Fibroblast of villous mesenchyme (primary cell): ENCODE data around the gene MCRIP1. TPM values are rescaled to one million over a fixed set of nuclear protein-coding genes. Genes with fewer than 3 reads are reported as not detected.

Experiments used
- DNase-seq: peaks from one replicate; pipeline ENCODE4 v3.0.0-alpha.2; 2010; ENCODE audit warnings: low read depth
- H3K4me3 ChIP-seq: 2 replicates; pipeline ENCODE4 v1.5.1; 2011; ENCODE audit warnings: low read depth, mild to moderate bottlenecking, low read length
- total RNA-seq: library from RNA; depleted of rRNA; stranded (reverse); fragments of >200 nt; gene quantifications from 2 replicates; pipeline ENCODE4 v1.2.3, GENCODE V29; 2012
- TF ChIP-seq, protein P1 (sequence below): IDR thresholded peaks from 2 replicates; pipeline ENCODE4 v1.5.1; 2012; ENCODE audit warnings: low read depth, mild to moderate bottlenecking, low read length; ENCODE audit not compliant: insufficient read depth

Gene MCRIP1
- total RNA-seq, 1 donor = 55.7 TPM

- no peak for DNase-seq
- no peak overlapping the region for H3K4me3 ChIP-seq
- TF ChIP-seq, protein P1, sequence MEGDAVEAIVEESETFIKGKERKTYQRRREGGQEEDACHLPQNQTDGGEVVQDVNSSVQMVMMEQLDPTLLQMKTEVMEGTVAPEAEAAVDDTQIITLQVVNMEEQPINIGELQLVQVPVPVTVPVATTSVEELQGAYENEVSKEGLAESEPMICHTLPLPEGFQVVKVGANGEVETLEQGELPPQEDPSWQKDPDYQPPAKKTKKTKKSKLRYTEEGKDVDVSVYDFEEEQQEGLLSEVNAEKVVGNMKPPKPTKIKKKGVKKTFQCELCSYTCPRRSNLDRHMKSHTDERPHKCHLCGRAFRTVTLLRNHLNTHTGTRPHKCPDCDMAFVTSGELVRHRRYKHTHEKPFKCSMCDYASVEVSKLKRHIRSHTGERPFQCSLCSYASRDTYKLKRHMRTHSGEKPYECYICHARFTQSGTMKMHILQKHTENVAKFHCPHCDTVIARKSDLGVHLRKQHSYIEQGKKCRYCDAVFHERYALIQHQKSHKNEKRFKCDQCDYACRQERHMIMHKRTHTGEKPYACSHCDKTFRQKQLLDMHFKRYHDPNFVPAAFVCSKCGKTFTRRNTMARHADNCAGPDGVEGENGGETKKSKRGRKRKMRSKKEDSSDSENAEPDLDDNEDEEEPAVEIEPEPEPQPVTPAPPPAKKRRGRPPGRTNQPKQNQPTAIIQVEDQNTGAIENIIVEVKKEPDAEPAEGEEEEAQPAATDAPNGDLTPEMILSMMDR = no peak
Observed at GRCh38 chr17:81810892-81811704, 22.0 kb downstream of the MCRIP1 start.

DNA sequence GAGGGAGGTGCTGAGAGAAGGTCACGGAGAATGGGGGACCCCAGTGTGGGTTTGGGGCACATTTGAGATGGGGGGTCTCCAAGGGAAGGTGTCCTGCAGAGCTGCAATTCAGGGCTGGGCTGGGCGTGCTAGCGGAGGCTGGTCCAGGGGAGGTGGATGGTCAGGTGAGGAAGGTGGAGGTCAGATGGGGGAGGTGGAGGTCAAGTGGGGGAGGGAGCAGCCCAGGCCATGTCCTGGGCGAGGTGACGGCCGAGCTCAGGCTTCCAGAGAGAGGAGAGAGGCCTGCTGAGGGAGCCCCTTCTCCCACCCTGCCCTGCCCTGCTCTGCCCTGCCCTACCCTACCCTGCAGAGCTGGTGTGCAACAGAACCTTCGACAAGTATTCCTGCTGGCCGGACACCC, 22.6 kb downstream of the MCRIP1 start:
- H3K4me3 ChIP-seq = no peak overlapping the region
- DNase-seq = no peak
- TF ChIP-seq, protein P1 = no peak

DNA sequence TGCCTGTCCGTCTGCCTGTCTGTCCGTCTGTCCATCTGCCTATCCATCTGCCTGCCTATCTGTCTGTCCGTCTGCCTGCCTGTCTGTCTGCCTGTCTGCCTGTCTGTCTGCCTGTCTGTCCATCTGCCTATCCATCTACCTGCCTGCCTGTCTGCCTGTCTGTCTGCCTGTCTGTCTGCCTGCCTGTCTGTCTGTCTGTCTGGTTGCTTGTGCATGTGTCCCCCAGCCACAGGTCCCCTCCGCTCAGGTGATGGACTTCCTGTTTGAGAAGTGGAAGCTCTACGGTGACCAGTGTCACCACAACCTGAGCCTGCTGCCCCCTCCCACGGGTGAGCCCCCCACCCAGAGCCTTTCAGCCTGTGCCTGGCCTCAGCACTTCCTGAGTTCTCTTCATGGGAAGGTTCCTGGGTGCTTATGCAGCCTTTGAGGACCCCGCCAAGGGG, 23.5 kb downstream of the MCRIP1 start:
- no peak overlapping the region for H3K4me3 ChIP-seq
- no peak for DNase-seq
- TF ChIP-seq, protein P1 = no peak

- no peak for DNase-seq
- TF ChIP-seq, protein P1 = peak; percentile 18
Observed at GRCh38 chr17:81808778-81809555, 24.1 kb downstream of the MCRIP1 start.

GRCh38 chr17:81807839-81808238, 25.3 kb downstream of the MCRIP1 start:
- DNase-seq = no peak
- TF ChIP-seq, protein P1 = no peak

More at GRCh38 chr17:81808778-81809555, 24.1 kb downstream of the MCRIP1 start:
- H3K4me3 ChIP-seq = no peak overlapping the region

DNA sequence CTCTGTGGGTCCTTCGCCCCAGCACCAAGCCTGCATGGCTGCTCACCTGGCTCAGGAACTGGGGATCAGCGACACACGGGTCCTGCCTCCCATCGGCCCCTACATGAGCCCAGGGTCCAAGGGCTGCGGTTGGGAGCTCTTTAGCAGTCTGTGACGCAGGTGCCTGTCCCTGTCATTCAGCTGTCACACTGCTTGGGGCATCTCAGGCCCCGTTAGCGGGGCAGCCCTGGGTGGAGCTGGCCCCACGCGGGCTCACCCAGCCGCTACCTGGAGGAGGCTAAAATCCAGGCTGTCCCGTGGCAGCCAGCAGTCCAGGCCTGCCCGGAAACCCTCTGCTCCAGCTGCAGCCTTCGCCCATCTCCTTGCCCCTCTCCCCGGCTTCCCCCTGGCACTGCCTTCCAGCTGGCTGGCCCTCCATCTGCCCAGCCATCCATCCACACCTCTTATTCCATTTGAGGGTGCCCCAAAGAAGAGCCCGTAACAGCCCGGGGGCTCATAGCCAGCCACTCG, 25.8 kb downstream of the MCRIP1 start:
- no peak for DNase-seq
- TF ChIP-seq, protein P1 = no peak
- H3K4me3 ChIP-seq = no peak overlapping the region

More at GRCh38 chr17:81807839-81808238, 25.3 kb downstream of the MCRIP1 start:
- no peak overlapping the region for H3K4me3 ChIP-seq
